Transverse colon (tissue), 4 donors: ENCODE results near the gene NT5C1A.

ENCODE experiments used
- CTCF ChIP-seq, 5 experiments: fragments of 200-600 bp in 3 of 5; fragments of 450-650 bp in 2 of 5; sonication (generic) in 3 of 5; IDR thresholded peaks; 1 replicate in 2 of 5; 2 replicates in 3 of 5; pipeline ENCODE4 v1.5.1; 2016 to 2017; ENCODE audit warnings: antibody characterized with exemption in 5 of 5, inconsistent platforms in 3 of 5, mild to moderate bottlenecking in 2 of 5, moderate library complexity in 1 of 5
- EP300 ChIP-seq: sonication (generic); formaldehyde crosslinking; IDR thresholded peaks from one replicate; pipeline ENCODE4 v1.6.1; 2017; ENCODE audit warnings: antibody characterized with exemption, low read depth
- POLR2AphosphoS5 ChIP-seq, 3 donors: sonication (generic); formaldehyde crosslinking; IDR thresholded peaks; one replicate each; pipeline ENCODE4 v1.6.1; 2016; ENCODE audit warnings: antibody characterized with exemption in 3 of 3

- TF ChIP-seq CTCF (IDR thresholded peaks at IDR 0.05): no peak
- TF ChIP-seq POLR2AphosphoS5 (IDR thresholded peaks at IDR 0.05): no peak
- TF ChIP-seq EP300: no peak
Measured at GRCh38 chr1:39659110-39659509, 12.8 kb downstream of the NT5C1A start.
